ENCODE data around the gene ZNF76.
A peak's percentile ranks its signal among the peaks of the same experiment; 100 is the strongest.

ZNF76 gene

DNA sequence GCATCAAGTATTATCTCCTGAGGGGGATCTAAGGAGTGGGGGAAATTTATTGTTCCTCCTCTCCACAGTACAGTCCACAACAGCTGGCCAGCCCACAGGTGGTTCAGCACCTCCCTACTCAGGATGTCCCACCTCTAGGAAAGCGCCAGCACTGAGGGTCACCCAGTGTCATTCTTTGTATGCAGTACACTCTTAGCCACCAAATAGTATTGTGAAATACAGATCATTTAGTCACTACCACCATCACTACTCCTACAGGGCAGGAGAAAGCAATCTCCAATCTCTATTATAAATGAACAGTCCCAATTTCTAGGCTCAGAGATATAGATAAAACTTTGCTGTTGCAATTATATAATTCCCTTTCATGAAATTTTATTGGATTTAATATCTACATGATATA is 6.3 kb upstream of the ZNF76 start:
- no peak overlapping the region for H3K4me3 ChIP-seq (ENCODE audit: low read length)
- TF ChIP-seq, protein P1, sequence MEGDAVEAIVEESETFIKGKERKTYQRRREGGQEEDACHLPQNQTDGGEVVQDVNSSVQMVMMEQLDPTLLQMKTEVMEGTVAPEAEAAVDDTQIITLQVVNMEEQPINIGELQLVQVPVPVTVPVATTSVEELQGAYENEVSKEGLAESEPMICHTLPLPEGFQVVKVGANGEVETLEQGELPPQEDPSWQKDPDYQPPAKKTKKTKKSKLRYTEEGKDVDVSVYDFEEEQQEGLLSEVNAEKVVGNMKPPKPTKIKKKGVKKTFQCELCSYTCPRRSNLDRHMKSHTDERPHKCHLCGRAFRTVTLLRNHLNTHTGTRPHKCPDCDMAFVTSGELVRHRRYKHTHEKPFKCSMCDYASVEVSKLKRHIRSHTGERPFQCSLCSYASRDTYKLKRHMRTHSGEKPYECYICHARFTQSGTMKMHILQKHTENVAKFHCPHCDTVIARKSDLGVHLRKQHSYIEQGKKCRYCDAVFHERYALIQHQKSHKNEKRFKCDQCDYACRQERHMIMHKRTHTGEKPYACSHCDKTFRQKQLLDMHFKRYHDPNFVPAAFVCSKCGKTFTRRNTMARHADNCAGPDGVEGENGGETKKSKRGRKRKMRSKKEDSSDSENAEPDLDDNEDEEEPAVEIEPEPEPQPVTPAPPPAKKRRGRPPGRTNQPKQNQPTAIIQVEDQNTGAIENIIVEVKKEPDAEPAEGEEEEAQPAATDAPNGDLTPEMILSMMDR (IDR thresholded peaks at IDR 0.05; ENCODE audit: insufficient read depth, low read depth, low read length, missing control alignments) = no peak
- DNase-seq (ENCODE audit: low read depth) = no peak

DNA sequence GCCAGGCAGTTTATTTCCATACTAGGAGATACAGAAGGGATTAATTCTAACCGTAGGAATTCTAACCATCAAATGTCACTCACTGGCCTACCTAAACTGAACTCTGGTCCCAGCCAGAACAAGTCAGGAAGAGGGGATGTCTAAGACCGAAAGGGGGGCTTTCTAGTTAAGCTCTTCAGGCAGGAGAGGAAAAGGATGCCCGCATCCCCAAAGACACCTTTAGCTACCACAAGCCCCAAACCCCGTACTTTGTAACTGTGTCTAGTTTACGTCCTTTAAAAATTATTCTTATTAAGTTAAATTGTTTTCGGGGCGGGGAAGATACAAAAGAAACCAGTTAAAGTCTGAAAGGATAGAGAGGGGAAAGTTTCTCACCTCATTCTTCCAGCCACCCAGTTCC is 1.2 kb upstream of the ZNF76 start:
- DNase-seq (ENCODE audit: low read depth) = no peak
- TF ChIP-seq, protein P1 (IDR thresholded peaks at IDR 0.05; ENCODE audit: insufficient read depth, low read depth, low read length, missing control alignments) = no peak

DNA sequence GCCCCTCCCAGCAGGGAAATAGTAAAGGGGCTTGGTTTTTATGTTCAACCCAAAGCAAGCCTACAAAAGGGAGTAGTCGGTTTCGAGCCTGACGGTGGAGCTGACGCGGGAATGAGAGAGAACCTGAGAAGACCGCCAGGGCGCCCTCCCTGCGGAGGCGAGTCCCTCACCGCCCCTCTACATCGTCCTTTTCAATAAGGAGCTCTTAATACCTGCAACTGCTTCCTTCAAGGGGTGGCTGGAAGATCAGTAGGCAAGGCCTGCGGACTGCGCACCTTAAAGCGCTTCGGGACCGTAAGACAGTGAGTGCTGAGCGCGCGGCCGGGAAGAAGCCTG is 709 bp upstream of the ZNF76 start:
- H3K4me3 ChIP-seq (ENCODE audit: low read length) = peak overlapping the region; percentile 67
- TF ChIP-seq, protein P1 (IDR thresholded peaks at IDR 0.05; ENCODE audit: insufficient read depth, low read depth, low read length, missing control alignments) = no peak
- no peak for DNase-seq (ENCODE audit: low read depth)

More for the DNA sequence above, 1.2 kb upstream of the ZNF76 start:
- peak overlapping the region; percentile 67 for H3K4me3 ChIP-seq (ENCODE audit: low read length)

DNA sequence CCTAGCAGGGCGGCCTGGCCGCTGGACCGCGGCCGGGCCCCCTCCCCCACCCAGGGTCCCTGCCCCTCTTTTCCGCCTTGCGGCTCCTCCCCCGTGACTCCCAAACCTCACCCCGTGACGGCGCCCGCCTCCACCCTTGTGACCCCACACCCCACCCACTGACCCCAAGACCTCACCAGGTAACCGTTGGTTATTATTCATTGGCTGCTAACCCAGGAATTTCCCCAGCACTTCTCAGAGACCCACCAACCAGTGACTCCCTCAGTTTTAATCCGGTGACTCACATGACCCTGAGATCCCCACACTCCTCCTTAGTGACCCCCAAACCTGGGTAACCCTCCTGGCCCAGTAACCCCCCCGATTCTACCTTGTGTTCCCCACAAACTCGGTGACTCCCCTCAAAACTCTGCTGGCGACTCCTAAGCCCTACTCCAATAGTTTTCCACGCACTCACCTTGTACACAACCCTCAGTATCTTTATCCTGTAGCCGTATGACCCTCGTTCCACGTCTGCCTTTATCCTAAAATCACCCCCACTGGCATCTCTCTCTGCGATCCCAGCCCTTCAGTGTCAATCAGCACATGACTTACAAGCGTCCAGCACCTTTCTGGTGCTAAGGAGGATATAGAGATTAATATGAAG is 534 bp downstream of the ZNF76 start:
- TF ChIP-seq, protein P1 (IDR thresholded peaks at IDR 0.05; ENCODE audit: insufficient read depth, low read depth, low read length, missing control alignments) = no peak
- H3K4me3 ChIP-seq (ENCODE audit: low read length) = peak overlapping the region; percentile 67
- DNase-seq (ENCODE audit: low read depth) = peak; percentile 66

DNA sequence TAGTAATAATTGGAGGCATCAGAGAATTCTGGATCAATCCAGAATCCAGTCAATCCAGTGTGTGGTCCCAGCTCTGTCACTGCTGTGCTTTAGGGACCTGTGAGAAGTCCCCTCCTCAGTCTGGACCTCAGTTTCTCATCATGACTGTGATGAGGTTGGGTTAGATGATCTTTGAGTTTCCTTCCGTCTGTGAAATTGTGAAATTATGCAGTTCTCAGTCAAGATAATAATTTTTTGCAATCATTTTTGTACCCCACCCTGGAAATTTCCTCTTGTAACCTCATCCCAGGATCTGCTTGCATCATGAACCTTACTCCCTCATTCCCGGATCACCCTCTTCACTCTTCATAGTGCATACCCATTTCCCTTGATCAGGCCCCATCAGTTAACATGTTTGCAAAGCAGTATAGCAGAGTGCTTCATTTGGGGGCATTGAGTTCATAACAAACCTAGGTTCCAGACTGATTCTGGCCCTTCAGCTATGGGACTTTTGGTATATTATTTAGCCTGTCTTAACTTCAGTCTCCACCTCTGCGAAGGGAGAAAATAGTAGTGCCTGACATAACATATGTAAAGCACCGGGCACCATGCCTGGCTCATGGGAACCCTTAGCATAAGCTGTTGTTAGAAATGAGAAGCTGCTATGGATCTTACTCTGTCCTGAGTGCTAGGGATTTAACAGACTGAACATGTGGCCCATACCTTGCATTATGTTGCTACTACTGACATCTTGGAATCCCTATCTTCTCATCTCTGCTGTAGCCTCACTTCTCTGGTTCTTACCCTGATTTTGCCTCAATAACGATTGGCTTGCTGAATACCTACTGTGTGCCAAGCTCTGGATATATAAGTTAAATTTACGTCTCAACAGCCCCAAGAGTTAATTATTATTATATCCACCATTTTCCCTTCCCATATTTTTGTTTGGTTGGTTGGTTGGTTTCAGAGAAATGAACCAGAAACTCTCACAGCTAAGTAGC is 1.3 kb downstream of the ZNF76 start:
- DNase-seq (ENCODE audit: low read depth) = no peak
- H3K4me3 ChIP-seq (ENCODE audit: low read length) = no peak overlapping the region
- TF ChIP-seq, protein P1 (IDR thresholded peaks at IDR 0.05; ENCODE audit: insufficient read depth, low read depth, low read length, missing control alignments) = no peak

DNA sequence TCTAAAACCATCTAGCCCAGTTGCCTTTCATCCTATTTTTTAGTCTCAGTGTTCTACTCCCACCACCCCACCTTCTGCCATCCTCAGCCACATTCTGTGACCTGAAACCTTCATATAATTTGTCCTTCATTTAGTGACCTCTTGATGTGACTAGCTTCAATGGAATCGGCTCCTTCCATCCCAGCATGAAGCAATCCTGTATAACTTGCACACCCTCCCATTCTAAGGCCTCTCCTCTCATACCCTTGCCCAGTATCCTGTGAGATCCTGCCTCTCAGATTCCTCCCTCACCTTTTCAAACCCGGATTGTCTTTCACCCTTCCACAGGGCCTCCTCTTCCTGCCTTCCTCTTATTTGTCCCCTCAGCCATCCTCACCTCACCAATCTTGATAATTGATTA is 3.1 kb downstream of the ZNF76 start:
- TF ChIP-seq, protein P1 (IDR thresholded peaks at IDR 0.05; ENCODE audit: insufficient read depth, low read depth, low read length, missing control alignments) = no peak
- H3K4me3 ChIP-seq (ENCODE audit: low read length) = no peak overlapping the region
- no peak for DNase-seq (ENCODE audit: low read depth)
